ENCODE data around the gene TLK1. TPM values are rescaled to one million over a fixed set of nuclear protein-coding genes. Genes with fewer than 3 reads are reported as not detected.

TLK1 gene
- polyA plus RNA-seq, 1 experiment: 6.4 TPM

- no peaks in the 10 kb centered on the region for H3K36me3 ChIP-seq (ENCODE audit: control insufficient read depth, insufficient read depth, low read length)
- POLR2A ChIA-PET: no interaction called here
- CTCF ChIA-PET: no interaction called here
- H3K4me3 ChIP-seq (ENCODE audit: low read depth, low read length): no peak overlapping the region
- TF ChIP-seq CTCF (IDR thresholded peaks at IDR 0.05; ENCODE audit: insufficient read depth, low read depth, low read length): no peak
- no peak for DNase-seq (ENCODE audit: low read depth)
- no peaks in the 10 kb centered on the region for H3K27me3 ChIP-seq (ENCODE audit: control insufficient read depth, insufficient read depth, low read length)
Observed at GRCh38 chr2:171171808-171172207, 11.1 kb upstream of the TLK1 start.

- no peak overlapping the region for H3K4me3 ChIP-seq (ENCODE audit: low read depth, low read length)
- H3K36me3 ChIP-seq (ENCODE audit: control insufficient read depth, insufficient read depth, low read length): no peaks in the 10 kb centered on the region
- ChIA-PET POLR2A (no interaction called here), CTCF (no interaction called here)
- no peak for DNase-seq (ENCODE audit: low read depth)
- no peak for TF ChIP-seq CTCF (IDR thresholded peaks at IDR 0.05; ENCODE audit: insufficient read depth, low read depth, low read length)
- H3K27me3 ChIP-seq (ENCODE audit: control insufficient read depth, insufficient read depth, low read length): no peaks in the 10 kb centered on the region
Observed at GRCh38 chr2:171169839-171170238, 9.1 kb upstream of the TLK1 start.

GRCh38 chr2:171169333-171169732 is 8.6 kb upstream of the TLK1 start:
- Histone ChIP-seq H3K36me3 (ENCODE audit: control insufficient read depth, insufficient read depth, low read length) (no peaks in the 10 kb centered on the region), H3K27me3 (ENCODE audit: control insufficient read depth, insufficient read depth, low read length) (no peaks in the 10 kb centered on the region), H3K4me3 (ENCODE audit: low read depth, low read length) (no peak overlapping the region)
- ChIA-PET POLR2A (no interaction called here), CTCF (no interaction called here)
- DNase-seq (ENCODE audit: low read depth): no peak
- TF ChIP-seq CTCF (IDR thresholded peaks at IDR 0.05; ENCODE audit: insufficient read depth, low read depth, low read length): no peak

GRCh38 chr2:171167352-171167997 is 6.8 kb upstream of the TLK1 start:
- no peaks in the 10 kb centered on the region for H3K36me3 ChIP-seq (ENCODE audit: control insufficient read depth, insufficient read depth, low read length)
- H3K4me3 ChIP-seq (ENCODE audit: low read depth, low read length): no peak overlapping the region
- no peak for DNase-seq (ENCODE audit: low read depth)
- ChIA-PET CTCF (no interaction called here), POLR2A (no interaction called here)
- TF ChIP-seq CTCF (IDR thresholded peaks at IDR 0.05; ENCODE audit: insufficient read depth, low read depth, low read length): no peak
- H3K27me3 ChIP-seq (ENCODE audit: control insufficient read depth, insufficient read depth, low read length): no peaks in the 10 kb centered on the region

GRCh38 chr2:171166328-171166983 is 5.8 kb upstream of the TLK1 start:
- no peak for DNase-seq (ENCODE audit: low read depth)
- ChIA-PET POLR2A (no interaction called here), CTCF (no interaction called here)
- Histone ChIP-seq H3K36me3 (ENCODE audit: control insufficient read depth, insufficient read depth, low read length) (no peaks in the 10 kb centered on the region), H3K4me3 (ENCODE audit: low read depth, low read length) (no peak overlapping the region), H3K27me3 (ENCODE audit: control insufficient read depth, insufficient read depth, low read length) (no peaks in the 10 kb centered on the region)
- TF ChIP-seq CTCF (IDR thresholded peaks at IDR 0.05; ENCODE audit: insufficient read depth, low read depth, low read length): no peak
